Keratinocyte (primary cell): ENCODE results near the gene ID2. TPM values are rescaled to one million over a fixed set of nuclear protein-coding genes. Genes with fewer than 3 reads are reported as not detected.

Source experiments
- DNase-seq: peaks from one replicate; pipeline ENCODE4 v3.0.0-alpha.2; 2011; ENCODE audit warnings: low read depth, missing footprints, low spot score
- FAIRE-seq: peaks from 2 replicates; lab custom pipeline; 2011; peaks lifted over from hg19 to GRCh38; lab: Jason Lieb, UNC
- H2AFZ ChIP-seq: 2 replicates; pipeline ENCODE4 v1.6.0; 2012; ENCODE audit warnings: low read length, control low read depth, inconsistent platforms; ENCODE audit not compliant: control insufficient read depth
- H3K27ac ChIP-seq: 2 replicates; pipeline ENCODE4 v1.5.1; 2011; ENCODE audit warnings: low read length; ENCODE audit not compliant: control insufficient read depth, insufficient read depth
- H3K27me3 ChIP-seq: 3 replicates; pipeline ENCODE4 v1.6.0; 2011; ENCODE audit warnings: low read length; ENCODE audit not compliant: control insufficient read depth, insufficient read depth; ENCODE audit errors: extremely low read depth
- H3K36me3 ChIP-seq, 2 experiments: 2 replicates in 1 of 2; 3 replicates in 1 of 2; pipeline ENCODE4 v1.5.1; 2011; ENCODE audit warnings: low read length in 2 of 2, mild to moderate bottlenecking in 1 of 2; ENCODE audit not compliant: control insufficient read depth in 2 of 2, insufficient read depth in 2 of 2; ENCODE audit errors: extremely low read depth in 1 of 2
- H3K4me1 ChIP-seq: 3 replicates; pipeline ENCODE4 v1.5.1; 2011; ENCODE audit warnings: low read length; ENCODE audit not compliant: control insufficient read depth, insufficient read depth; ENCODE audit errors: extremely low read depth
- H3K4me2 ChIP-seq: 3 replicates; pipeline ENCODE4 v1.6.0; 2011; ENCODE audit warnings: low read depth, low read length; ENCODE audit not compliant: control insufficient read depth, insufficient read depth; ENCODE audit errors: extremely low read depth
- H3K4me3 ChIP-seq, 3 experiments: fragments of 200-600 bp in 1 of 3; sonication (generic) in 1 of 3; 2 replicates in 2 of 3; 3 replicates in 1 of 3; pipeline ENCODE4 v1.5.1; 2011 to 2016; ENCODE audit warnings: low read length in 3 of 3, mild to moderate bottlenecking in 3 of 3, control low read depth in 2 of 3, inconsistent platforms in 1 of 3, low read depth in 1 of 3, mixed read lengths in 1 of 3, mixed run types in 1 of 3, moderate library complexity in 1 of 3; ENCODE audit not compliant: control insufficient read depth in 2 of 3, insufficient read depth in 2 of 3; ENCODE audit errors: extremely low read depth in 1 of 3
- H3K79me2 ChIP-seq: 2 replicates; pipeline ENCODE4 v1.6.0; 2012; ENCODE audit warnings: low read length; ENCODE audit not compliant: control insufficient read depth, insufficient read depth
- H3K9ac ChIP-seq: 3 replicates; pipeline ENCODE4 v1.6.0; 2011; ENCODE audit warnings: low read length; ENCODE audit not compliant: control insufficient read depth, insufficient read depth; ENCODE audit errors: extremely low read depth
- H3K9me1 ChIP-seq: 3 replicates; pipeline ENCODE4 v1.6.0; 2011; ENCODE audit warnings: low read length; ENCODE audit not compliant: control insufficient read depth, insufficient read depth; ENCODE audit errors: extremely low read depth
- H3K9me3 ChIP-seq: 2 replicates; pipeline ENCODE4 v1.5.1; 2012; ENCODE audit warnings: low read depth, low read length; ENCODE audit not compliant: control insufficient read depth
- H4K20me1 ChIP-seq: 3 replicates; pipeline ENCODE4 v1.6.0; 2011; ENCODE audit warnings: low read length; ENCODE audit not compliant: control insufficient read depth, insufficient read depth; ENCODE audit errors: extremely low read depth
- EZH2 ChIP-seq: IDR thresholded peaks from one replicate; pipeline ENCODE4 v1.6.1; 2012; ENCODE audit warnings: inconsistent platforms, mild to moderate bottlenecking, low read length, moderate library complexity
- dilution Hi-C: fragments of 300-500 bp; cut with MboI; formaldehyde crosslinking; loops from one replicate; pipeline ENCODE4 v1.7.0; 2020; ENCODE audit warnings: low sequenced_read_pairs; ENCODE audit not compliant: extremely low pct_ligation_motif_present
- polyA plus RNA-seq, 5 experiments: library from polyadenylated mRNA; depleted of rRNA in 3 of 5; stranded (reverse) in 3 of 5; stranded (forward) in 1 of 5; unstranded in 1 of 5; fragments of >200 nt; gene quantifications; 1 replicate in 1 of 5; 2 replicates in 3 of 5; 3 replicates in 1 of 5; pipeline versions ENCODE4 v1.2.1 to v1.2.3, GENCODE V29; 2011 to 2012; ENCODE audit warnings: missing spikeins in 2 of 5, low read depth in 1 of 5, low replicate concordance in 1 of 5
- TF ChIP-seq, protein P1 (sequence below), 3 experiments: IDR thresholded peaks in 1 of 3; conservative IDR thresholded peaks in 1 of 3; optimal IDR thresholded peaks in 1 of 3; 2 replicates in 2 of 3; 3 replicates in 1 of 3; pipeline versions ENCODE3 to v1.5.1; 2011; ENCODE audit warnings: low read length in 3 of 3, mild to moderate bottlenecking in 3 of 3, moderate library complexity in 2 of 3, control low read depth in 1 of 3, inconsistent platforms in 1 of 3; ENCODE audit not compliant: insufficient read depth in 2 of 3; ENCODE audit errors: extremely low read depth in 1 of 3

The ID2 gene
- polyA plus RNA-seq, 1 donor (not counting 4 experiments of a cell fraction or from before 2014, with no cell fraction given) = 6.3 TPM

DNA sequence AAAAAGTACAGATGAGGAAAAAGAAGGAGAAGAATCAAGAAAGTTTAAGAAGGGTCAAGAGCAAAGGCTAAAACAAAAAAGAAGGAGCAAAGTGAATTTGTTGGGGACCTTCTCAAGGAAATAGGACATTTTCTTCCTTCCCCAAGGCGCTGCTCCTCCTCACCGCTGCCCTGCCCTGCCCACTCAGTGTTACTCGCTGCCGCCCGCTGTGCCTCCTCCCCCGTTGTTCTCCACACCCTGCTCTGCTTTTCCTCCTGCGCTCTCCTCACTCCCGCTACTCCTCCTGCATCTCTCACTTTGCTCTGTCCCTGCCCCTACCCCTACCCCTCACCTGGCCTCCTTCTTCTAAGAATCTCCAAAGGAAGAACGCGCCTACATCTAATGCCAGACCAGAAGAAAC, 50.7 kb downstream of the ID2 start:
- Histone ChIP-seq H2AFZ (no peak overlapping the region), H3K27ac (no peak overlapping the region), H3K4me1 (peaks cover 1% of the 10 kb centered on the region), H3K36me3 (peaks cover 7 to 22% of the 10 kb centered on the region in 2 experiments), H4K20me1 (no peaks in the 10 kb centered on the region), H3K9me1 (no peaks in the 10 kb centered on the region), H3K4me3 (no peak overlapping the region), H3K9ac (no peak overlapping the region), H3K27me3 (no peaks in the 10 kb centered on the region), H3K9me3 (no peaks in the 10 kb centered on the region), H3K79me2 (no peaks in the 10 kb centered on the region), H3K4me2 (no peak overlapping the region)
- dilution Hi-C loops = no loop called here
- FAIRE-seq (no peak), DNase-seq (no peak)
- TF ChIP-seq, protein P1, sequence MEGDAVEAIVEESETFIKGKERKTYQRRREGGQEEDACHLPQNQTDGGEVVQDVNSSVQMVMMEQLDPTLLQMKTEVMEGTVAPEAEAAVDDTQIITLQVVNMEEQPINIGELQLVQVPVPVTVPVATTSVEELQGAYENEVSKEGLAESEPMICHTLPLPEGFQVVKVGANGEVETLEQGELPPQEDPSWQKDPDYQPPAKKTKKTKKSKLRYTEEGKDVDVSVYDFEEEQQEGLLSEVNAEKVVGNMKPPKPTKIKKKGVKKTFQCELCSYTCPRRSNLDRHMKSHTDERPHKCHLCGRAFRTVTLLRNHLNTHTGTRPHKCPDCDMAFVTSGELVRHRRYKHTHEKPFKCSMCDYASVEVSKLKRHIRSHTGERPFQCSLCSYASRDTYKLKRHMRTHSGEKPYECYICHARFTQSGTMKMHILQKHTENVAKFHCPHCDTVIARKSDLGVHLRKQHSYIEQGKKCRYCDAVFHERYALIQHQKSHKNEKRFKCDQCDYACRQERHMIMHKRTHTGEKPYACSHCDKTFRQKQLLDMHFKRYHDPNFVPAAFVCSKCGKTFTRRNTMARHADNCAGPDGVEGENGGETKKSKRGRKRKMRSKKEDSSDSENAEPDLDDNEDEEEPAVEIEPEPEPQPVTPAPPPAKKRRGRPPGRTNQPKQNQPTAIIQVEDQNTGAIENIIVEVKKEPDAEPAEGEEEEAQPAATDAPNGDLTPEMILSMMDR (optimal IDR thresholded peaks at IDR 0.05 in 1 of 3, IDR thresholded peaks at IDR 0.05 in 1 of 3, conservative IDR thresholded peaks at IDR 0.05 in 1 of 3; ENCODE audit: extremely low read depth in 1 of 3, insufficient read depth in 2 of 3, low read length in 3 of 3) = no peak
- no peak for TF ChIP-seq EZH2

Other genes starting within 250 kb of the ID2 start
- gene KIDINS220, start 155.6 kb downstream of the ID2 start, polyA plus RNA-seq = 23.9 to 28.8 TPM (median 26.6 TPM) in 3 replicates